Activated naive CD8-positive, alpha-beta T cell treated with anti-CD3 and anti-CD28 coated beads, Interleukin-2, amount 50 U/mL, for 16 hours (primary cell): ENCODE measurements around the gene GTF3C5.
"Not testable (repeated sequence)": the region's sequence is repeated elsewhere in the genome, so short reads cannot be mapped to it uniquely, and the experiment has no call there.

Experiments used
- DNase-seq: peaks from one replicate; pipeline ENCODE4 v3.0.0-alpha.2; 2020; ENCODE audit warnings: low read depth, low spot score

The GTF3C5 gene

GRCh38 chr9:133054194-133054890 lies 23.5 kb downstream of the GTF3C5 start:
- no peak for DNase-seq

GRCh38 chr9:133054966-133055365 lies 24.2 kb downstream of the GTF3C5 start:
- no peak for DNase-seq

GRCh38 chr9:133055788-133056420 lies 25.1 kb downstream of the GTF3C5 start:
- DNase-seq, result no peak

GRCh38 chr9:133056533-133056932 lies 25.7 kb downstream of the GTF3C5 start:
- DNase-seq, result no peak

GRCh38 chr9:133057006-133057405 lies 26.2 kb downstream of the GTF3C5 start:
- no peak for DNase-seq

- DNase-seq, result no peak
These were observed 26.8 kb downstream of the GTF3C5 start for GRCh38 chr9:133057553-133057952.

- no peak for DNase-seq
These were observed 27.3 kb downstream of the GTF3C5 start for GRCh38 chr9:133058071-133058470.

- DNase-seq, result no peak
These were observed 27.9 kb downstream of the GTF3C5 start for GRCh38 chr9:133058550-133059320.

GRCh38 chr9:133059623-133060022 lies 28.8 kb downstream of the GTF3C5 start:
- DNase-seq, result no peak

- DNase-seq, result no peak
These were observed 29.6 kb downstream of the GTF3C5 start for GRCh38 chr9:133060417-133060841.

- DNase-seq, result not testable (repeated sequence)
These were observed 30.4 kb downstream of the GTF3C5 start for GRCh38 chr9:133061019-133061763.

GRCh38 chr9:133061764-133062145 lies 31.0 kb downstream of the GTF3C5 start, which contains the start of gene CEL:
Gene CEL, plus strand, starts transcription at chr9:133061981. Its CDS starts 22 bp downstream, at chr9:133062003.
- not testable (repeated sequence) for DNase-seq

GRCh38 chr9:133062569-133062968 lies 31.8 kb downstream of the GTF3C5 start:
- DNase-seq, result not testable (repeated sequence)

- no peak for DNase-seq
These were observed 32.3 kb downstream of the GTF3C5 start for GRCh38 chr9:133063159-133063499.

GRCh38 chr9:133063500-133064231 lies 32.9 kb downstream of the GTF3C5 start:
- DNase-seq, result no peak

GRCh38 chr9:133064241-133065069 lies 33.7 kb downstream of the GTF3C5 start:
- no peak for DNase-seq

GRCh38 chr9:133065070-133065388 lies 34.2 kb downstream of the GTF3C5 start:
- no peak for DNase-seq

GRCh38 chr9:133066181-133066983 lies 35.6 kb downstream of the GTF3C5 start:
- no peak for DNase-seq

GRCh38 chr9:133067006-133067405 lies 36.2 kb downstream of the GTF3C5 start:
- no peak for DNase-seq

- no peak for DNase-seq
These were observed 37.0 kb downstream of the GTF3C5 start for GRCh38 chr9:133067813-133068212.
